Myocyte (in vitro differentiated cells): Measurements from ENCODE around the gene RANBP2. TPM values are rescaled to one million over a fixed set of nuclear protein-coding genes. Genes with fewer than 3 reads are reported as not detected.

Experiments
- DNase-seq: peaks from one replicate; pipeline ENCODE4 v3.0.0-alpha.2; 2012; ENCODE audit warnings: low read depth
- total RNA-seq: library from RNA; depleted of rRNA; stranded (reverse); fragments of >200 nt; gene quantifications from 2 replicates; pipeline ENCODE4 v1.2.3, GENCODE V29; 2014

Gene RANBP2
- total RNA-seq, 1 donor from 2014 or later: 106 TPM

DNA sequence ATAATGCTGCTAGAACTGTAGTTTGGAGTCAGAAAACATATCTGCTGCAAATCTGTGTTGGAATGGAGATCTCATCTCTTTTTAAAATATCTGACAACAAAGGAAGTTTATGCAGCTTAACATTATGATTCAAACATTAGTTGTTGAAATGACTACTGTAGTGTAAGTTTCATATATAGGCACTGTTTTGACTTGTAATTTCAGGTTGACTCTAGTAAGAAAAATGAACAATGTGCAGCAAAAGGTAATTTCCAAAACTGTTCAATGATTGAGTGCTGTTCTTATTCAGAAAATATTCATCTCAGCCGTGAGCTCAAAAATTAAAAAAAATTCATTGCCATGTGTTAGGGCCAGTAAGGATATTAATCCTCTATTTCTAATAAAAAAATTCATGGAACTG lies 115.8 kb downstream of the RANBP2 start:
- no peak for DNase-seq

Other genes with a start within 250 kb of the RANBP2 start
- gene LIMS1, start 185.0 kb upstream of the RANBP2 start, total RNA-seq: 185 and 201 TPM in 2 replicates
- gene CCDC138, start 67.3 kb downstream of the RANBP2 start, total RNA-seq: 3.4 and 3.7 TPM in 2 replicates